HG03520 (cell line): Measurements from ENCODE around the gene PSMB2.

Experiments
- ATAC-seq: cut with Tn5 transposase; IDR thresholded peaks from one replicate; pipeline ENCODE4 v1.9.1; 2021; ENCODE audit warnings: mild to moderate bottlenecking, moderate library complexity; ENCODE audit not compliant: unreplicated experiment

The PSMB2 gene

DNA sequence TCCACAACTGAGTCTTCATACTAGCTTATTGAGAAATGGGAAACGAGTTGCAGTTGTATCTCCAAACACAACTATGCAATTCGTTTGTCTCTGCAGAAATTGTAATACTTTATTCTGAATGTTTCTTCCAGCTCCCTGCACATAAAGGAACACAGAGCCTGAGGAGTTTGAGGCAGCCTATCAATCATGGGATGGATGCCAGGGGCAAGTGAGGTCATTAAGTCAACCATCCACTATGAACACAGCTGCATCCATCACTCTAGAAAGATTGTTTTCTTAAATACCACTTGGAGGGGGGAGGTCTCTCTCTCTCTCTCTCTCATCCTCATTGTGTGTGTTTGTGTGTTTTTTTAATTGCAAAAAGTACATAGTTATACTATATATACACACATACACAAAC, 2.9 kb upstream of the PSMB2 start:
- no peak for ATAC-seq

DNA sequence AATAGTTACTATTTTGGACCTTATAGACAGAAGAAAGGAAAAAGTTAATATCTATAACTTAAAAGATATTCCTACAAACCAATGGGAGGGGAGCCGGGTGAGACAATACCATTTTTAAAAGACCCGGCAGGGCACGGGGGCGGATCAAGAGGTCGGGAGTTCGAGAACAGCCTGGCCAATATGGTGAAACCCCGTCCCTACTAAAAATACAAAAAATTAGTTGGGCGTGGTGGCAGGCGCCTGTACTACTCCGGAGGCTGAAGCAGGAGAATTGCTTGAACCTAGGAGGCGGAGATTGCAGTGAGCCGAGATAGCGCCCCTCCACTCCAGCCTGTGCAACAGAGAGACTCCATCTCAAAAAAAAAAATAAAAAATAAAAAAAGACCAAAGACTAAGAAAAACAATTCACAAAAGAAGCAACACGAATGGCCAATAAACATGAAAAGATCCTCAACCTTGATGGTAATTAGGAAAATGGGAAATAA, 1.2 kb upstream of the PSMB2 start:
- no peak for ATAC-seq

DNA sequence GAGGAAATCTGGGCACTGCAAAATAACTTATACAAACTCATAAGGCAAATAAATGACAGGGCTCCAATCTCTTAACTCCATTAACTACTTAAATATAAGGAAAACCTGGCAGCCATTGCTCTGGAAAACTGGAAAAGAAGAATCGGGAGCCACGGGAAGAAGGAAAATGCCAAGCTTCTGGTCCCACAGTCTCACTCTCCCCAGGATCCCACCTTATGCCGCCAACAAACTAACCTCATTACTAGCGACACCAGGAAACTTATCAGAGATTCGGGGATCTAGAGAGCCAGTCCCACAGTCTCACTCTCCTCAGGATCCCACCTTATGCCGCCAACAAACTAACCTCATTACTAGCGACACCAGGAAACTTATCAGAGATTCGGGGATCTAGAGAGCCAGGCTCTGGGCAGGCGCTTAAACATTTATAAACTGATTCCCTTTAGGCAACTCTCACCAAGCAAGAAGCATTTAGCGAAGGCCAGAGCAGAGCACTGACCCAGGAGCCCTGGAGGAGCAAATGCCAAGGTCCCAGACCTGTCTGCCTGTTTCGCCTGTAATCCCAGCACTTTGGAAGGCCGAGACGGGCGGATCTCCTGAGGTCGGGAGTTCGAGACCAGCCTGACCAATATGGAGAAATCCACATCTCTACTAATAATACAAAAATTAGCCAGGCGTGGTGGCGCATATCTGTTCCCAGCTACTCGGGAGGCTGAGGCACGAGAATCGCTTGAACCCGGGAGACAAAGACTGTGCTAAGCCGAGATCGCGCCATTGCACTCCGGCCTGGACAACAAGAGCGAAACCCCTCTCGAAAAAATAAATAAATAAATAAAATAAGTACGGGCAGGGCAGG, 720 bp downstream of the PSMB2 start:
- no peak for ATAC-seq

DNA sequence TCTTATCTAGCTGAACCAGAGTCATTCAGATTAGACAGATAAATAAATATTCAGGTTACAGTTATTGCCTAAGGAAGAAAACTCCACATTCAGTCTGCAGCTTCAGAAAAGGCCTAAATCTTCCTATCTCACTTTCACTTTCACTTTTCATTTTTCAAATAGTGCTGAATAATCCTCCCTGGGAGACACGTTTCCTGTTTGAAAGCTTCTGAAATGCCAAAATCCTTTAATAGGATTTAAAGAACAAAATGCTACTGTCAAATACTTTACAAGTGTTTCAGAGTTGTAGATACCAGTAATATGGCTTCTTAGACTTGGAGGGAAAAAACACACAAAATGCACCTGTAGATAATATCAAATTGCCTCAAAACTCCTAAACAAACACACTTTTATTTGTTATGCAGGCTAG, 3.9 kb downstream of the PSMB2 start:
- ATAC-seq = no peak

DNA sequence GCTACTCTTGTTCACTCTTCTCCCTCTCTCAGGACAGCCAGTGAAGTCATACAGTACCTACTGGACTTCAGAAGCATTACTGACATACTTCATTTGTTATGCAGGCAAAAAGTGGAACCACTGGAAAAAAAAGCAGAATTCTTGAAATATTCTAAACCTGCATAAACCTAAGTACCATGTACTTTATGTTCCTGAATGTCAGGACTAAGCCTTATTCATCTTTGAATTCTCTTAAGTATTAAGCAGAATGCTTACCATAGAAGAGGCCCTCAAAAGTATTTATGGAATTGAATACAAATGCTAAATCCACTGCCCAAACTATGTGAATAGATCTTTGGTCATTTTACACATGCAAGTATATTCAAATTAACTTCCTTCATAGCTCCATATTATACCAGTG, 7.8 kb downstream of the PSMB2 start:
- no peak for ATAC-seq

- no peak for ATAC-seq
These were observed 9.9 kb downstream of the PSMB2 start for GRCh38 chr1:35631396-35631795.

DNA sequence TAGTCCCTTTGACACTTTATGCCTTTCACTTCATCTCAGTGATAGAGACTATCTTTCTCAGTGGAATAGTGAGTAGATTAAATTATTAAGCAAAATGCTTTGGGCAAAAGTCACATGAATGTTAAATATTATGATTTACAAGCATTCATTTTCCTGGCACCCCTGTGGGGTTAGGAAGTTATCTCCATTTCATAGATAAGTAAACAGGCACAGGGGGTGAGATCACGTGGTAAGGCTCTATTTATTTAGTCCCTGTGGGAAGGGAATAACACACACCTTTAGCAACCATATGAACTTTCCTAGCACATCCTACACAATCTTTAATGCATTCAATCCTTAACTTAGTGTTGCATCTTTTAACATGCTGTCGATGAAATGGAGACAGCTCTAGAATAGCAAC, 12.3 kb downstream of the PSMB2 start:
- no peak for ATAC-seq

DNA sequence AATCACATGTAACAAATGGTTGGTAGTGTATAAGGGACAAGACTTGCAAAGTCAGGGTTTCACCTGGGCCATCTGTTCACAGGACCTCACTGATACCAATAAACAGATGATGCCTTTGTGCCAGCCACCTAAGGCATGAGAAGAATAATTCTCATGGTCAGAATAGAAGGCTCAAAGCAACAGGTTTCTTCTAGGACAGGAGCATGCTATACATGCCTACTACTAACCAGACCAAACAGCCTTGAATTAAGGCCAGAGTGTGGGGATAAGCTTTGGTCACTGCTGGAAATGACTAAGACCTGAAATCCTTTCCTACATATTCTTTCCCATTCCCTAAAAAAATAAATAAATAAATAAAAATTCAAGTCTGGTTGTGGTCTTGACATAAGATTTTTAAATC, 17.5 kb downstream of the PSMB2 start:
- ATAC-seq = no peak

DNA sequence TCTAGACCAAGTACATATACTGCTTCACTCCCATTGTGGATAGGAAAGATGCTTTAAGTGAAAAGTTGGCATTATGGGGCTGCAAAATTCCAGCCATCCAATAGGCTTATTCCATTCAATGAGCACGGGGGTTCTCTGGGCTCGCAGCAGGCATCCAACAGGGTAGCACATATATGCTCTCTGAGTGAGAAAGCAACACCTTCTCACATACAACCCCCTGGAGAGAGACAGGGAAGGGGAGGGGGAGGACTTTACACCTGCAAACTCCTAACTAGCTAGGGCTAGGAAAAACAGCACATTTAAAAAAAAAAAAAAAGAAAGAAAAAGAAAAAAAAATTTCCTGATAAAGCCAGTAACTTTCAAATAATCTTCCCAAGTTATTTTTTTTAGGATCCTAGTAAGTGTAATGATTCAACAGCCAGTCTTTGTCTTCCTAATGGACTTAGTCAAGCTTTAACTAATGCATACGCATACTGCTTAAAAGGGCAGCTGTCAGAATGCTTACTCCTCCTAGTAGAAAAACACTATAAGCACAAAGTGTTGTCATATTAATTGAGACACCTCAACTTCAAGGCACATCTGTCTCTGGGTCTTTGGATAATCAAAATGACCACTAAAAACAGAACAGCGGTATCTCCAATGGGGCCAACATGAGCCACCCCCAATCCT, 18.7 kb downstream of the PSMB2 start:
- no peak for ATAC-seq

- no peak for ATAC-seq
These were observed 21.8 kb downstream of the PSMB2 start for GRCh38 chr1:35619237-35620121.

GRCh38 chr1:35615440-35615839, 25.9 kb downstream of the PSMB2 start:
- no peak for ATAC-seq

GRCh38 chr1:35611655-35612054, 29.7 kb downstream of the PSMB2 start:
- ATAC-seq = no peak

DNA sequence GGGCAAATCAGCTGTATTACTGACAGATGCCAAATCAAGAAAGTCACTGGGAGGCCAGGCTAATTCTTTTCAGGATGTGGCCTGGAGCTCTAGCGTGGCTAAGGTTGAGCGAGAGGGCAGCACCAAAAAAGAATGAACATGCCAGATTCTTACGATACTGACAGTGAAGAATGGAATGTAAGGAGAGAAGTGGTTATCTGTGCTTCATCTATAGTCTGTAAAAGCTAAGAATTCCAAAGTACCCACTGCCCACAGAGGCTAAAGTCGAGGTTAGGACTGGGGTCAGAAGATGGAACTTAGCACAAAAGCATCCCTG, 35.5 kb downstream of the PSMB2 start:
- no peak for ATAC-seq

DNA sequence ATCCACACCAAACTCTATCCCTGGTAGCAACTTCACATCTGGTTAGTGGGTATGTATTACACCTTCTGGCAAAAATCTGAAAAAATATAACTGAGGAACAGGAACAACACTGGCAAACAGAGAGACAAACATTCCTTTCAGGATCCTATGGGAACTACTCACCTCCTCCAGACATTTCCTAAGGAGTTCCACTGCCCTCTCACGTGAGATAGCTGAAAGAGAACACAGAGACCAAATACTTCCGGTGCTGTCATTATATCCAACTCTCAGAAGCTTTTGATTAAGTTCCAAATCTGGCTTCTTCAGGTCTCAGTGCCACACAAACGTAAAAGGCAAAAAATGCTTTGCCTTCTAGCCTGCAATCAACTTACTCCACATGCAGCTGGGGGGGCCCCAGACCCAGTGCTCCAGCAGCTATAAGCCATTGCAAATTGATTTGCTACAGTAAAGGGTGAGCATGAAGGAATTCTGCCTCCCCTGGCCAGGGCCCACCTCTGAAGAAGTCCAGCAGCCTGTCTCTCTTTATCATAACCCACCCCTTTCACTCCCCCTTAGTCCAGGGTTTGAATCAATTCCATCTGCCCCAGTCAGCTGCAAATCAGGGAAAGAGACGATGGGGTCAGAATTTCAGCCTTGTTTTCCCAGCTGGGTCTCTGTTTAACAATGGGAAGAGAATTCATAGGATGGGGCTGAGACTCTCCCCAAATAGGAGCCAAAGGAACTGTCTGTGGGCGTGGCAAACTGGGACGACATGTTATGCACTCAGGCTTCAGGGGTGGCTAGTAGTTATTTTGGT, 36.1 kb downstream of the PSMB2 start:
- ATAC-seq = no peak

- no peak for ATAC-seq
These were observed 37.4 kb downstream of the PSMB2 start for GRCh38 chr1:35603941-35604340.

- no peak for ATAC-seq
These were observed 37.9 kb downstream of the PSMB2 start for GRCh38 chr1:35603468-35603867.

DNA sequence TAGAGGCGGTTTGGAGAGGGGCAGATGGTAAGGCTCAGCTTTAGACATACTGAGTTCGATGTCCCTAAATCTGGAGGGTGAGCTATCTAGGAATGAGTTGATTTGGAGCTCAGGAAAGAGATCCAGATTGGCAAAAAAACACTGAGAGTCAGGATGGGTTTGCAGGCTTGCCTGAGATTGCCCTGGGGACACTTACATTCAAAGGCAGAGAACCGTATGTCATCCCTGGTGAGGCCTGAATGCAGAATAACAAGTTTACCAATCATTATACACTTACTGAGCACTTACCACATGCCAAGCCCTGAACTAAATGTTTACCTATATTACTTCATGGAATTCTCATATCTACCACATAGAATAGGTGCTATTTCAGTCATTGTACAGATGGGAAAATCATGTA, 40.7 kb downstream of the PSMB2 start:
- ATAC-seq = no peak

GRCh38 chr1:35599411-35599810, 41.9 kb downstream of the PSMB2 start:
- ATAC-seq = no peak

DNA sequence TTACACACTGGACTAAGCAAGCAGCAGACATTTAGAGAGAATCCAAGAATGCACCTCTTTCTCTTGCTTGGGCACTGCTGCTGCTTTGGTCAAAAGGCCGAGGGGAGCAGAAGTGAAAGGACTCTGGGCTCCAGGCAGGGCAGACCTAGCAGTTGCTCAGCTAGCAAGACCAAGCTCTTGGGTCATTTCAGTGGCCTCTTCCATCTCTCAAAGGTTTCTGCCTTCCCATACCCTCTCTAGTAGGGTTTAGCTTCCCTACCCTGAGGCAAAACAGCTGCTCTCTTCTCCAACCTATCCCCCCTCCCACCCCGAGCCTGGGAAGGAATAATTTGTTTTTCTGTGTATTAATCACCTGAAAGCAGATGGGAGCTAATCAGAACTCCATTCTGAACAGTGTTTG, 42.4 kb downstream of the PSMB2 start:
- no peak for ATAC-seq

GRCh38 chr1:35597870-35598269, 43.5 kb downstream of the PSMB2 start:
- ATAC-seq = no peak

- ATAC-seq = no peak
These were observed 45.6 kb downstream of the PSMB2 start for GRCh38 chr1:35595684-35596083.
